GM21447 (cell line): ENCODE data around the gene LASP1NB.
"Not testable (repeated sequence)": the region's sequence is repeated elsewhere in the genome, so short reads cannot be mapped to it uniquely, and the experiment has no call there.

Source experiments
- ATAC-seq: cut with Tn5 transposase; IDR thresholded peaks from one replicate; pipeline ENCODE4 v1.9.1; 2021; ENCODE audit not compliant: unreplicated experiment

Gene LASP1NB

DNA sequence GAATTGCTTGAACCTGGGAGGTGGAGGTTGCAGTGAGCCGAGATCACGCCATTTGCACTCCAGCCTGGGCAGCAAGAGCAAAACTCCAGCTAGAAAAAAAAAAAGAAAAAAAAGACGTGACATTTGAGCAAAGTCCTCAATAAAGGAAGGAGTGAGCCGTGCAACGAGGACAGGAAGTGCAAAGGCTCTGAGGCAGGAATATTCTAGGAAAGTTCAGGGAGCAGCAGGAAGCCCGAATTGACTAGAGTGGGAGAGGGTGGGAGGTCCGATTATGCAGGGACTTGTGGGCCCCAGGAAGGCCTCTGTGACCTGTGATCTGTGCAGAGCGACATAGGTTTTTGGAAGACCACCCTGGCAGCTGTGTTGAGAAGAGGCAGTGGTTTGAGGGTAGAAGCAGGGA is 8.6 kb upstream of the LASP1NB start:
- no peak for ATAC-seq

DNA sequence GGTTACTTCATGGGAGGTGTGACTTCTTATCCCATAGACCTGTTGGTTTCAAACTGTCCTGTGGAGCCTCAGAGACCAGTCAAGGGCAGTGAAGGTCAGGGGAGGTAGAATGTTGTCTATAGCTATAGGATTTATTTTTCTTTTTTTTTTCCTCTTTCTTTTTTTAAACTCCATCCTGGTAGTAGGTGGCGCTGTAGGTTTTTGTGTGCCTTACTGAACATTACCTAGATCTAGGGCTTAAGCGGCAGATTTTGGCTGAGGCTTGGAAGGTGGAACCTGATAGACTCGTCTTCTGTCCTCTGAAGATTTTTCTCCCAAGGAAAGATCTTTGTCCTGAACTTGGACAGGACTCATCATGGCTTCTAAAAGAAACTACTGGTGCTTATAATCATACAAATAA is 8.2 kb upstream of the LASP1NB start:
- ATAC-seq, result no peak

DNA sequence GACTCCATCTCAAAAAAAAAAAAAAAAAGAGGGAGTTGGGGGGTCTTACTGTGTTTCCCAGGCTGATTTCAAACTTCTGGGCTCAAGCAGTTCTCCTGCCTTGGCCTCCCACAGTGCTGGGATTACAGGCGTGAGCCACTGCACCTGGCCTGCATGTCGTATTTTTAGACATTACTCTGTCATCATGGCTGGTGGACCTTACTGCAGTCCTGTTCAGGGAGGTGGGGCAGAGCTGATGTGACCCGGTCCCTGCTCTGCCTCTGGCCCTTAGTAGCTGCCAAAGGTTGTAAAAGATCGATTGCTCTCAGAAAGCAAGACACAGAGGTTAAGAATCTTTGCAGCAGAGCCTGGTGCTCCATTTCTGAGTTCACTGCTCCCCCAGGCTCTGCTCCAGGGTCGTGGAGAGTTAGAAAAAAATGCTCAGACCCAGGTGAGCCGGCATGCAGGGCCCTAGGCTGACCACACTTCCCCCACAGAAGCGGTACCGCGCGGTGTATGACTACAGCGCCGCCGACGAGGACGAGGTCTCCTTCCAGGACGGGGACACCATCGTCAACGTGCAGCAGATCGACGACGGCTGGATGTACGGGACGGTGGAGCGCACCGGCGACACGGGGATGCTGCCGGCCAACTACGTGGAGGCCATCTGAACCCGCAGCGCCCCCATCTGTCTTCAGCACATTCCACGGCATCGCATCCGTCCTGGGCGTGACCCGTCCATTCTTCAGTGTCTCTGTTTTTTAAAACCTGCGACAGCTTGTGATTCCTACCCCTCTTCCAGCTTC is 7.1 kb upstream of the LASP1NB start:
- ATAC-seq, result no peak

DNA sequence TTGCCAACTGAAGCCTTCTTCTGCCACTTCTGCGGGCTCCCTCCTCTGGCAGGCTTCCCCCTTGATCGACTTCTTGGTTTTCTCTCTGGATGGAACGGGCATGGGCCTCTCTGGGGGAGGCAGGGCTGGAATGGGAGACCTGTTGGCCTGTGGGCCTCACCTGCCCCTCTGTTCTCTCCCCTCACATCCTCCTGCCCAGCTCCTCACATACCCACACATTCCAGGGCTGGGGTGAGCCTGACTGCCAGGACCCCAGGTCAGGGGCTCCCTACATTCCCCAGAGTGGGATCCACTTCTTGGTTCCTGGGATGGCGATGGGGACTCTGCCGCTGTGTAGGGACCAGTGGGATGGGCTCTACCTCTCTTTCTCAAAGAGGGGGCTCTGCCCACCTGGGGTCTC is 6.5 kb upstream of the LASP1NB start:
- ATAC-seq, result no peak

DNA sequence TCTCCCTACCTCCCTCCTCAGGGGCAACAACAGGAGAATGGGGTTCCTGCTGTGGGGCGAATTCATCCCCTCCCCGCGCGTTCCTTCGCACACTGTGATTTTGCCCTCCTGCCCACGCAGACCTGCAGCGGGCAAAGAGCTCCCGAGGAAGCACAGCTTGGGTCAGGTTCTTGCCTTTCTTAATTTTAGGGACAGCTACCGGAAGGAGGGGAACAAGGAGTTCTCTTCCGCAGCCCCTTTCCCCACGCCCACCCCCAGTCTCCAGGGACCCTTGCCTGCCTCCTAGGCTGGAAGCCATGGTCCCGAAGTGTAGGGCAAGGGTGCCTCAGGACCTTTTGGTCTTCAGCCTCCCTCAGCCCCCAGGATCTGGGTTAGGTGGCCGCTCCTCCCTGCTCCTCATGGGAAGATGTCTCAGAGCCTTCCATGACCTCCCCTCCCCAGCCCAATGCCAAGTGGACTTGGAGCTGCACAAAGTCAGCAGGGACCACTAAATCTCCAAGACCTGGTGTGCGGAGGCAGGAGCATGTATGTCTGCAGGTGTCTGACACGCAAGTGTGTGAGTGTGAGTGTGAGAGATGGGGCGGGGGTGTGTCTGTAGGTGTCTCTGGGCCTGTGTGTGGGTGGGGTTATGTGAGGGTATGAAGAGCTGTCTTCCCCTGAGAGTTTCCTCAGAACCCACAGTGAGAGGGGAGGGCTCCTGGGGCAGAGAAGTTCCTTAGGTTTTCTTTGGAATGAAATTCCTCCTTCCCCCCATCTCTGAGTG is 5.9 kb upstream of the LASP1NB start:
- no peak for ATAC-seq

- ATAC-seq, result no peak
These were observed 4.8 kb upstream of the LASP1NB start for GRCh38 chr17:38920374-38921291.

- no peak for ATAC-seq
These were observed 3.5 kb upstream of the LASP1NB start for GRCh38 chr17:38921756-38922411.

DNA sequence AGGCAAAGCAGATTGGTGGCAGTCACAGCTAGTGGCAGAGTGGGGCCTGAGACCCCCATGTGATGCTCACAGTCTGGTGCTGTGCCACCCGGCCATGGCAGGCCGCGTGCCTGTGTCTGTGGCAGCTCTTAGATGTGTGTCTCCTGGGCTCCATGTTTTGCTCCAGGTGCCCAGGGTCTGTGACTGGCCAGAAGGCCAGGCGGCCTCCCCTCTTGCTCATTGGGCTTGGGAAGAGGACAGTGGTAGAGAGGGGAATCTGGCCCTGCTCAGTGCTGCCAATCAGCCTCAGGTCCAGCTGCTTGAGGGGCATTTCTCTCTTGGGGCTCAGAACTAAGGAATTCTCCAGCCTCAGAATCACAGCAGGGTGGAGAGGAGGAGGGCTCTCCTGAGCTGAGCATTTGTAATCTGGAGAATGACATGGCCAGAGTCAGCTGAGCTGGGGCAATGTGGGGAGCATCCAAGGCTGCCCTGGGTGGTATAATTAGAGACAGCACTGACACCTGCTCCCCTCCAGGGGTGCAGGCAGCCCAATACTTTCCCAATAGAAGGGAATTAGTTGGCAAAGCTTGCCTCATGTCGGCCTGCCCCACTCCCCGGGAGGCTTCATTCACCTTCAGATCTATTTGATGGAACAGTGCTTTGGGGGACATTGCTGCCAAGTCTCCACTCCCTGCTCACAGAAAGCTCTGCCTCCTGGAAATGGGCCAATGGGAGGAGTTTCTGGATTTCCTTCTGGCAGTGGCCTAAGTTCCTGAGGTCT is 2.7 kb upstream of the LASP1NB start:
- ATAC-seq, result no peak

DNA sequence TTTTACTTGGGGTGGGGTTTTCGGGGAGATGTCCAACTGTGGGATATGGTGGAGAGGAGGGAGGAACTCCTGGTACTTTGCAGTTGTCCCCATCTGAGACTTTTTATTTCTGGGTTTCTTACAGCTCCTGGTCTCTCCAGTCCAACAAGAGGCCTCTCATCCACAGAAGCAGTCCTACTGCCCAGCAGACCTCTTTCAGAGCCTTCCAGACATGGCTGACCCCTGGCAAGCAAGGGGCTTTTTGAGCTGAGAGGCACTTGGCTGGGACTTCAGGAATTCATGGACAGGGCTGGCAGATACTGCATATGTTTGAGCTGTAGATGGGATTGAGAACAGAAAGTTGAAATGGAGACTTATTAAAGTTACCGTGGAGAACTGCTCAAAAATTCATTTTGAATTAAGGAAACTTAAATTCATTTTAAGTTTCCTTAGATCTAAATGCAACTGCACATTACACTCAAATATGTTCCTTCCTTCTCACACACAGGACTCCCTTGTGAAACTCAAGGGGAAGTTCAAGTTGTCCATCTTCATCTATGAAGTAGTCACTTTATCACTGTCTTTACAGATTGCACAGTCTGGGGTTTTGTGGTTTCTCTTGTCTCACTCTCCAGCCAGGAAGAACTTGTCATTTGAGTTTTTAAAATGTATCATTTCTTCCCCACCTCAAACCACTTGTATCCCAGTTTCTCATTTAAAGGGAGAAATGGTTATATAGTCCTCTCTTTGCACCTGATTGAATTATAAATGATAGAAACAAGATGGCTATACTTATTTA is 1.1 kb downstream of the LASP1NB start:
- no peak for ATAC-seq

GRCh38 chr17:38930782-38931181 is 5.4 kb downstream of the LASP1NB start:
- ATAC-seq, result not testable (repeated sequence)

- not testable (repeated sequence) for ATAC-seq
These were observed 8.5 kb downstream of the LASP1NB start for GRCh38 chr17:38933962-38934361.

DNA sequence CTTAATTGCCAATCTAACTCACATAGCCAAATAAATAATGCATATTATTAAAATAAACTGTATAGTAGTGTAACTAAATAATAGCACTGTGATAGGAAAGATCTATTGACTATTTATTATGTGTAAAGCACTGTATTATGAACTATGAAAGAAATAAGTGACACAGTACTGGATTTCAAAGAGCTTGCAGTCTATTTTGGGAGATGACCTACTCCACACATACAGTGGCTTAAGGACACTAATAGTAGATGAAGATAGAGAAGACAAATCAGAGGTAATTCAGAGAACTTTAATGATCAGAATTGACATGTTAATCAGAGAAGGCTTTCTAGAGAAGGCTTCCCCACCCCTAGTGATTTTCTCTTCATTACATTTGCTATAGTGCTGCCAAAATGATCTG is 14.6 kb downstream of the LASP1NB start:
- no peak for ATAC-seq

GRCh38 chr17:38940404-38940803 is 15.0 kb downstream of the LASP1NB start:
- ATAC-seq, result no peak

- no peak for ATAC-seq
These were observed 17.4 kb downstream of the LASP1NB start for GRCh38 chr17:38942696-38943334.

- no peak for ATAC-seq
These were observed 18.2 kb downstream of the LASP1NB start for GRCh38 chr17:38943607-38944006.

DNA sequence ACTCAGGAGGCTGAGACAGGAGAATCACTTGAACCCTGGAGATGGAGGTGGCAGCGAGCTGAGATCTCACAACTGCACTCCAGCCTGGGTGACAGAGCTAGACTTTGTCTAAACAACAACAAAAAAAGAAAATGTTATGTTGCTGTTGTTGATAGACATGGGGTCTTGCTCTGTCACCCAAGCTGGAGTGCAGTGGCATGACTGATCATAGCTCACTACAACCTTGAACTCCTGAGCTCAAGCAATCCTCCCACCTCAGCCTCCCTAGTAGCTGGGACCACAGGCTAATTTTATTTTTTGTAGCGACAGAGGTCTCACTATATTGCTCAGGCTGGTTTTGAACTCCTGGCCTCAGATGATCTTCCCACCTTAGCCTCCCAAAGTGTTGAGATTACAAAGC is 21.8 kb downstream of the LASP1NB start:
- no peak for ATAC-seq

DNA sequence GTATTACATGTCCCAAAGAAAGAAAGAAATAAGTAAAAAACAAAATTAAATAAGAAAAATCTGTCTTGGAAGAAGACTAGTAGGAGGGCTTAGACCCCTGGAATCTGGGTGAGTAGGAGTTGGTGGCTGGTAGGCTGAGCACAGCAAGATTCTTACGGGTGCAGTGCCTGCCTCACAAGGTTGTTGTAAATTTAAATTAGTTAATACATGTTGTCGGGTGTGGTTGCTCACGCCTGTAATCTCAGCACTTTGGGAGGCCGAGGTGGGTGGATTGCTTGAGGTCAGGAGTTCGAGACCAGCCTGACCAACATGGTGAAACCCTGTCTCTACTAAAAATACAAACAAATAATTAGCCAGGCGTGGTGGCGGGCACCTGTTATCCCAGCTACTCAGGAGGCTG is 28.4 kb downstream of the LASP1NB start:
- ATAC-seq, result not testable (repeated sequence)

GRCh38 chr17:38958326-38958725 is 32.9 kb downstream of the LASP1NB start:
- no peak for ATAC-seq

DNA sequence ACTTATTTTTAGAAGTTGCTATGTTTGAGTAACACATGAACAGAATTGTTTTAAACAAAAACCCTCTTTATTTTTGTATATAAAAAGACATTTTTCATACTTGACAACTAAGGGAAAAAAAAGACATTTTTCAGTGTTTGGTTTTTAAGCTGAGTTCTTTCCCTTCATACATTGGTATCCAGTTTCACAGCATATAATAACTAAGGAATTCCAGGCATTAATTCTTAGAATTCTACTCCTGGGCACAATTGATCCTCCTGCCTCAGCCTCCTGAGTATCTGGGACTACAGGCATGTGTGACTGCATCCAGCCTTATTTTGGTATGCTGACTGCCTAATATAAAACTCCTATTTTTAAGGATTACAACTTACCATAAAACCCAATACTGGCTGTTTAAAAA is 33.3 kb downstream of the LASP1NB start:
- ATAC-seq, result no peak
